Right lobe of liver (tissue), 6 donors: ENCODE data around the gene MUC5B. TPM values are rescaled to one million over a fixed set of nuclear protein-coding genes. Genes with fewer than 3 reads are reported as not detected.

ENCODE experiments used
- ATAC-seq, 4 donors: fragments of 200-7000 bp; cut with Tn5 transposase; one replicate each; pipeline ENCODE4 v1.9.1; 2020; ENCODE audit warnings: mild to moderate bottlenecking in 4 of 4, moderate library complexity in 4 of 4
- DNase-seq, 3 donors: peaks; one replicate each; pipeline ENCODE4 v3.0.0-alpha.2; 2020
- H3K27ac ChIP-seq, 3 donors: fragments of 200-600 bp; one replicate each; pipeline ENCODE4 v1.8.0; 2022
- H3K27me3 ChIP-seq, 2 donors: fragments of 200-600 bp; one replicate each; pipeline ENCODE4 v1.8.0; 2022
- H3K36me3 ChIP-seq, 4 donors: fragments of 200-600 bp; sonication (generic) in 1 of 4; one replicate each; pipeline versions ENCODE4 v1.5.1 to v1.8.0; 2017 to 2022; ENCODE audit warnings: control low read depth in 1 of 4
- H3K4me1 ChIP-seq, 4 donors: fragments of 200-600 bp; sonication (generic) in 1 of 4; one replicate each; pipeline versions ENCODE4 v1.5.1 to v1.8.0; 2017 to 2022; ENCODE audit warnings: control low read depth in 1 of 4
- H3K4me3 ChIP-seq, 3 donors: fragments of 200-600 bp; one replicate each; pipeline ENCODE4 v1.8.0; 2022
- H3K9me3 ChIP-seq, 4 donors: fragments of 200-600 bp; sonication (generic) in 1 of 4; one replicate each; pipeline versions ENCODE4 v1.5.1 to v1.8.0; 2017 to 2022; ENCODE audit warnings: control low read depth in 1 of 4
- CTCF ChIP-seq, 4 donors: fragments of 200-600 bp in 3 of 4; fragments of 450-650 bp in 1 of 4; IDR thresholded peaks; one replicate each; pipeline versions ENCODE4 v1.5.1 to v1.8.0; 2016 to 2022; ENCODE audit warnings: antibody characterized with exemption in 4 of 4, mild to moderate bottlenecking in 2 of 4
- POLR2A ChIP-seq: fragments of 450-650 bp; IDR thresholded peaks from one replicate; pipeline ENCODE4 v1.6.1; 2017; ENCODE audit warnings: antibody characterized with exemption, mild to moderate bottlenecking
- WGBS: methylation state at CpG from one replicate; pipeline ENCODE4 v1.1.6; 2018; ENCODE audit warnings: low coverage, low lambda C conversion rate; ENCODE audit not compliant: insufficient coverage; ENCODE audit errors: missing lambda C conversion rate; 5-methylcytosine and 5-hydroxymethylcytosine counted together
- intact Hi-C, 2 donors: fragments of 100-400 bp; cut with DNase I; formaldehyde crosslinking; loops; one replicate each; pipeline versions ENCODE4 v1.11.2 to v1.14.1; 2022
- total RNA-seq, 6 experiments: library from RNA; depleted of rRNA in 2 of 6; stranded (reverse); fragments of >200 nt in 2 of 6; fragmentation: NEBNext Ultra II Directional in 3 of 6; extraction: Animal tissue kit (Norgen Biotek cat#: 25700) in 3 of 6; gene quantifications; one replicate each; pipeline versions ENCODE4 v1.1.0 to v1.2.4, GENCODE V29; 2016 to 2023
- donor health status: DM: no; HTN: yes; CAD: no.
- donor health status: DM: no; HTN: no; CAD: no.
- donor health status: DM: no; HTN: no; CAD: no.
- donor health status: DM: no; HTN: yes; CAD: no.
- donor health status: DM: no; HTN: yes; CAD: no.

Gene MUC5B
- total RNA-seq, 6 experiments from 2014 or later = 0.06 to 3.7 (median 0.78) TPM

GRCh38 chr11:1205121-1205986, 17.5 kb upstream of the MUC5B start:
- no peaks in the 10 kb centered on the region for H3K36me3 ChIP-seq
- TF ChIP-seq CTCF (IDR thresholded peaks at IDR 0.05) = no peak
- TF ChIP-seq POLR2A = no peak
- no peaks in the 10 kb centered on the region for H3K27me3 ChIP-seq
- no peak overlapping the region for H3K27ac ChIP-seq
- intact Hi-C loops = loop anchor here in 1 of 2 donors (5.0 kb wide), 1 partner anchor 312 kb away; no protein-coding TSS in a partner anchor
- H3K9me3 ChIP-seq = no peaks in the 10 kb centered on the region
- peak; percentile 13 to 48 (median 31) for DNase-seq
- ATAC-seq = no peak
- H3K4me3 ChIP-seq = no peak overlapping the region
- H3K4me1 ChIP-seq = no peaks in the 10 kb centered on the region
- 31% methylated on average over 13 of the region's 35 CpGs for WGBS

- intact Hi-C loops = loop anchor here in 1 of 2 donors (5.0 kb wide), 1 partner anchor 311 kb away; no protein-coding TSS in a partner anchor
Observed at GRCh38 chr11:1205987-1206331, 16.9 kb upstream of the MUC5B start.

GRCh38 chr11:1206391-1207271, 16.2 kb upstream of the MUC5B start:
- H3K4me1 ChIP-seq = no peaks in the 10 kb centered on the region
- no peak overlapping the region for H3K4me3 ChIP-seq
- ATAC-seq (no peak), DNase-seq (peak; percentile 11 to 42 (median 33))
- H3K27ac ChIP-seq = no peak overlapping the region
- no peaks in the 10 kb centered on the region for H3K36me3 ChIP-seq
- no peaks in the 10 kb centered on the region for H3K9me3 ChIP-seq
- TF ChIP-seq POLR2A (no peak), CTCF (IDR thresholded peaks at IDR 0.05) (no peak)
- H3K27me3 ChIP-seq = no peaks in the 10 kb centered on the region
- WGBS = 100% methylated on average over 3 of the region's 38 CpGs
- intact Hi-C loops = loop anchor here in 1 of 2 donors (5.0 kb wide), 1 partner anchor 311 kb away; no protein-coding TSS in a partner anchor

More at GRCh38 chr11:1205987-1206331, 16.9 kb upstream of the MUC5B start:
- H3K36me3 ChIP-seq = no peaks in the 10 kb centered on the region
- 68% methylated on average over 5 of the region's 8 CpGs for WGBS
- no peaks in the 10 kb centered on the region for H3K27me3 ChIP-seq
- no peak for ATAC-seq
- no peaks in the 10 kb centered on the region for H3K4me1 ChIP-seq
- no peak overlapping the region for H3K27ac ChIP-seq
- H3K9me3 ChIP-seq = no peaks in the 10 kb centered on the region
- TF ChIP-seq POLR2A (no peak), CTCF (IDR thresholded peaks at IDR 0.05) (no peak)
- peak in 2 of 3 donors; percentile 8 to 33 for DNase-seq
- no peak overlapping the region for H3K4me3 ChIP-seq

GRCh38 chr11:1207401-1208143, 15.3 kb upstream of the MUC5B start:
- ATAC-seq = no peak
- Histone ChIP-seq H3K36me3 (no peaks in the 10 kb centered on the region), H3K27ac (no peak overlapping the region), H3K4me3 (no peak overlapping the region), H3K9me3 (no peaks in the 10 kb centered on the region), H3K4me1 (no peaks in the 10 kb centered on the region), H3K27me3 (no peaks in the 10 kb centered on the region)
- TF ChIP-seq CTCF (IDR thresholded peaks at IDR 0.05) = no peak
- TF ChIP-seq POLR2A = no peak
- 60% methylated on average over 1 of the region's 34 CpGs for WGBS
- peak; percentile 17 to 48 (median 42) for DNase-seq
- intact Hi-C loops = loop anchor here in 1 of 2 donors (5.0 kb wide), 1 partner anchor 310 kb away; no protein-coding TSS in a partner anchor
